Measurements from ENCODE around the gene SLFN12L.

Gene SLFN12L

GRCh38 chr17:35498448-35499178 lies 38.9 kb downstream of the SLFN12L start:
- WGBS (ENCODE audit: insufficient coverage, insufficient read length): no CpG with 5 or more reads among the region's 12 CpGs
- no peak for DNase-seq (ENCODE audit: low read depth, low spot score)
- H3K9me3 ChIP-seq (ENCODE audit: control insufficient read depth, insufficient read depth, low read length): 0 out of 2 replicates have a peak, but pooled peaks cover 2% of the 10 kb centered on the region
- H3K36me3 ChIP-seq (ENCODE audit: control insufficient read depth, insufficient read depth, low read length): no peaks in the 10 kb centered on the region
- H3K27ac ChIP-seq (ENCODE audit: low read length): no peak overlapping the region
- peaks cover 53% of the 10 kb centered on the region for H3K27me3 ChIP-seq (ENCODE audit: control insufficient read depth, insufficient read depth, low read length)
- peaks cover 1% of the 10 kb centered on the region; the same call in 1 of the 2 replicates for H3K4me1 ChIP-seq (ENCODE audit: control insufficient read depth, insufficient read depth, low read length)
- no peak overlapping the region for H3K4me3 ChIP-seq (ENCODE audit: low read length)

GRCh38 chr17:35496451-35497290 lies 40.8 kb downstream of the SLFN12L start:
- peaks cover 1% of the 10 kb centered on the region; the same call in 1 of the 2 replicates for H3K4me1 ChIP-seq (ENCODE audit: control insufficient read depth, insufficient read depth, low read length)
- DNase-seq (ENCODE audit: low read depth, low spot score): no peak
- peaks cover 68% of the 10 kb centered on the region for H3K27me3 ChIP-seq (ENCODE audit: control insufficient read depth, insufficient read depth, low read length)
- H3K9me3 ChIP-seq (ENCODE audit: control insufficient read depth, insufficient read depth, low read length): 0 out of 2 replicates have a peak, but pooled peaks cover 2% of the 10 kb centered on the region
- no CpG with 5 or more reads among the region's 30 CpGs for WGBS (ENCODE audit: insufficient coverage, insufficient read length)
- no peak overlapping the region; the same call in 1 of the 2 replicates for H3K4me3 ChIP-seq (ENCODE audit: low read length)
- H3K27ac ChIP-seq (ENCODE audit: low read length): no peak overlapping the region
- H3K36me3 ChIP-seq (ENCODE audit: control insufficient read depth, insufficient read depth, low read length): no peaks in the 10 kb centered on the region

GRCh38 chr17:35493040-35493439 lies 44.4 kb downstream of the SLFN12L start:
- WGBS (ENCODE audit: insufficient coverage, insufficient read length): no CpG with 5 or more reads among the region's 2 CpGs
- H3K36me3 ChIP-seq (ENCODE audit: control insufficient read depth, insufficient read depth, low read length): no peaks in the 10 kb centered on the region
- H3K4me3 ChIP-seq (ENCODE audit: low read length): no peak overlapping the region
- H3K27me3 ChIP-seq (ENCODE audit: control insufficient read depth, insufficient read depth, low read length): peaks cover 82% of the 10 kb centered on the region
- peaks cover 1% of the 10 kb centered on the region; the same call in 1 of the 2 replicates for H3K4me1 ChIP-seq (ENCODE audit: control insufficient read depth, insufficient read depth, low read length)
- DNase-seq (ENCODE audit: low read depth, low spot score): no peak
- no peaks in the 10 kb centered on the region for H3K9me3 ChIP-seq (ENCODE audit: control insufficient read depth, insufficient read depth, low read length)
- H3K27ac ChIP-seq (ENCODE audit: low read length): no peak overlapping the region

DNA sequence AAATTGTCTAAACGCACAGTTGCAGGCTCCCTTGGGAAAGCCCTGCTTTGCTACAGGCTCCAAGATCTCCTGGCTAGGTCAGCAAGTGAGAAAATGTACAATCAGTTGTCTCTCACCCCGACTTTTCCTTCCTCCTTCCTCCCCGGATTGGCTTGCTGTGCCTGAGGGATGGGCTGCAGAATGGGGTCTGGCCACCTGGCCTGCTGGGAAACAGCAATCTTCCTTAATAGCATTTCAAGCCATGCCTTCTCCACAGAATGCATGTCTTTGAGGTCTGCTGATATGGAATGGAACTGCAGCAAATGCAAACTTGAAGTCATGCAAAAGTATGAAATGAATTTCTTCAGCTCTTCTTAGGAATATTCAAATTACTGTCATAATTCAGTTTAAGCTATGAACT lies 46.1 kb downstream of the SLFN12L start:
- Histone ChIP-seq H3K27me3 (ENCODE audit: control insufficient read depth, insufficient read depth, low read length) (peaks cover 85% of the 10 kb centered on the region), H3K36me3 (ENCODE audit: control insufficient read depth, insufficient read depth, low read length) (no peaks in the 10 kb centered on the region), H3K27ac (ENCODE audit: low read length) (no peak overlapping the region), H3K9me3 (ENCODE audit: control insufficient read depth, insufficient read depth, low read length) (no peaks in the 10 kb centered on the region), H3K4me1 (ENCODE audit: control insufficient read depth, insufficient read depth, low read length) (peaks cover 4% of the 10 kb centered on the region), H3K4me3 (ENCODE audit: low read length) (no peak overlapping the region)
- no peak for DNase-seq (ENCODE audit: low read depth, low spot score)
- no CpG with 5 or more reads among the region's 3 CpGs for WGBS (ENCODE audit: insufficient coverage, insufficient read length)

DNA sequence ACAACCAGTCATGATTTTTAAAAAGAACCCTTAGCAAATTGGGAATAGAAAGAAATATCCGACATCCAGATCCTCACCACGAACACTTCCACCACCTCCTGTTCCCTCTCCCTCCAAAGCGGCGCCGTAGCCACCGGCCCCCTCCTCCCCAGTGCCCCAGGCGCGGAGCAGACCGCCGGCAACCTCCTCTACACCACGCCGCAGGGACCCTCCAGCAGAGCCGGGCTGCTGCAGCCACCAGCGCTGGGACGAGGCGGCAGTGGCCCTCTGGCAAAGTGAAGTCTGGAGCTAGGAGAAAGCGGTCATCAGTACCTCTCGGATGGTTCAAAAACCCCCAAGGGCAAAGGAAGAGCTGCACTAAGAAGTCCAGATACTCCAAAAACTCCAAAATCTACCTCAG lies 47.5 kb downstream of the SLFN12L start:
- H3K4me1 ChIP-seq (ENCODE audit: control insufficient read depth, insufficient read depth, low read length): peaks cover 3% of the 10 kb centered on the region; the same call in 1 of the 2 replicates
- no CpG with 5 or more reads among the region's 18 CpGs for WGBS (ENCODE audit: insufficient coverage, insufficient read length)
- no peaks in the 10 kb centered on the region for H3K36me3 ChIP-seq (ENCODE audit: control insufficient read depth, insufficient read depth, low read length)
- H3K9me3 ChIP-seq (ENCODE audit: control insufficient read depth, insufficient read depth, low read length): no peaks in the 10 kb centered on the region
- no peak overlapping the region for H3K4me3 ChIP-seq (ENCODE audit: low read length)
- DNase-seq (ENCODE audit: low read depth, low spot score): no peak
- H3K27ac ChIP-seq (ENCODE audit: low read length): no peak overlapping the region
- H3K27me3 ChIP-seq (ENCODE audit: control insufficient read depth, insufficient read depth, low read length): peaks cover 80% of the 10 kb centered on the region

GRCh38 chr17:35488991-35489390 lies 48.5 kb downstream of the SLFN12L start:
- Histone ChIP-seq H3K4me3 (ENCODE audit: low read length) (no peak overlapping the region), H3K4me1 (ENCODE audit: control insufficient read depth, insufficient read depth, low read length) (peaks cover 3% of the 10 kb centered on the region; the same call in 1 of the 2 replicates), H3K36me3 (ENCODE audit: control insufficient read depth, insufficient read depth, low read length) (no peaks in the 10 kb centered on the region), H3K27me3 (ENCODE audit: control insufficient read depth, insufficient read depth, low read length) (peaks cover 80% of the 10 kb centered on the region), H3K27ac (ENCODE audit: low read length) (no peak overlapping the region), H3K9me3 (ENCODE audit: control insufficient read depth, insufficient read depth, low read length) (no peaks in the 10 kb centered on the region)
- no peak for DNase-seq (ENCODE audit: low read depth, low spot score)
- WGBS (ENCODE audit: insufficient coverage, insufficient read length): no CpG with 5 or more reads among the region's 15 CpGs

DNA sequence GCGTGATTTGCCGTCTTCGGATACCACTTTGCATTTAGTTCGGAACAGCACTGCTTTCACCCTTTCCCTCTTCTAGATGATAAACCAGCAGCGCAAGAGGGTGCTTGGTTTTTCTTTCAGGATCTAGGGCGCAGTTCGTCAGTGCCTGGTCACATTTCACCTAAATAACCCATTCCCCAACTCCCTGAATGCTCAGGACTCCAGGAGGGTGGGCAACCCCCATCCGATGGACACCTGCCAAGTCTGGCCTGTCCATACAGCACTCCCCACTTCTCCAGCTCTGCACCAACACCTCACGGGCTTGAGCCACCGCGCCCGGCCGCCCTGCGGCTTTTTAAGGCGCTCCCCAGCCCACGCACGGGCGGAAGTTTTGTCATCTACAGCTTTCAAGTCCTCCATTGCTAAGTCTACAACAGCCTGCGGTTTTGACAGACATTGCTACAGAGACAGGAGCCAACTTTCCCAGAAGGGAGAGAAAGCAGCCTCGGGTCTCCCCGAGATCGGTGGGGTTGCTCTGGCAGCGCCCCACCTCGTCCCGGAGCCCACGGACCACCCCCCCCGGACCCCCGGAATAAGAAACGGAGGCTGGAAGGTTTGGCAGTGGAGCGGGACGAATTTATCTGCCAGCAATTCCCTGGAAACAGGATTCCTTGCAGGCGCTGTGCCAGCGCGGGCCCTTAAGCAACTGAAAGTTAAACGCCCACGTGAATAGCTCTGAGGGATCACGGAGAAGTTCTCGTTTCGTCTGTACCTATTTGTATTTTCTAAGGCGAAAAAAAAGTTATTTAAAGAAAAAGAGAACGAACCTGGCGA lies 50.4 kb downstream of the SLFN12L start:
- WGBS (ENCODE audit: insufficient coverage, insufficient read length): no CpG with 5 or more reads among the region's 42 CpGs
- no peak for DNase-seq (ENCODE audit: low read depth, low spot score)
- Histone ChIP-seq H3K4me3 (ENCODE audit: low read length) (no peak overlapping the region), H3K4me1 (ENCODE audit: control insufficient read depth, insufficient read depth, low read length) (peaks cover 3% of the 10 kb centered on the region; the same call in 1 of the 2 replicates), H3K27ac (ENCODE audit: low read length) (no peak overlapping the region), H3K27me3 (ENCODE audit: control insufficient read depth, insufficient read depth, low read length) (peaks cover 68% of the 10 kb centered on the region), H3K9me3 (ENCODE audit: control insufficient read depth, insufficient read depth, low read length) (no peaks in the 10 kb centered on the region), H3K36me3 (ENCODE audit: control insufficient read depth, insufficient read depth, low read length) (no peaks in the 10 kb centered on the region)

GRCh38 chr17:35479271-35479670 lies 58.2 kb downstream of the SLFN12L start:
- H3K27ac ChIP-seq (ENCODE audit: low read length): no peak overlapping the region
- no peaks in the 10 kb centered on the region for H3K36me3 ChIP-seq (ENCODE audit: control insufficient read depth, insufficient read depth, low read length)
- no peak overlapping the region for H3K4me3 ChIP-seq (ENCODE audit: low read length)
- H3K4me1 ChIP-seq (ENCODE audit: control insufficient read depth, insufficient read depth, low read length): no peaks in the 10 kb centered on the region
- H3K9me3 ChIP-seq (ENCODE audit: control insufficient read depth, insufficient read depth, low read length): no peaks in the 10 kb centered on the region
- no CpG with 5 or more reads among the region's 5 CpGs for WGBS (ENCODE audit: insufficient coverage, insufficient read length)
- peaks cover under 1% of the 10 kb centered on the region; the same call in 1 of the 2 replicates for H3K27me3 ChIP-seq (ENCODE audit: control insufficient read depth, insufficient read depth, low read length)
- no peak for DNase-seq (ENCODE audit: low read depth, low spot score)

DNA sequence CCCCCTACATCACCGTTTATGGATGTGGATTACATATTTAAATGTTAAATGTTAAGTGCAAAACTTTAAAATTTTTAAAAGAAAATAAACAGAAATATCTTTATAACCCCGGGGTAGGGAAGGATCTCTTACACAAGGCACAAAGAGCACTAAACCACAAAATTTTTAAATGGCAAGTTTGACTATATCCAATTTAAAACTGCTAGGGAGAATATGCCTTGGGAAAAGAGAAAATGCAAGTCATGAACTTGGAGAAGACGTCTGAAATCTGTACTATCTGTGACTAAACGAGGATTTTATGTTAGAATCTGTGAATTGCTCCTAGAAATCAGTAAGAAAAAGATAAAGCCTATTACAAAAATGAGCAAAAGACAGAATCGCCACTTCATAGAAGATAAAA lies 60.2 kb downstream of the SLFN12L start:
- Histone ChIP-seq H3K36me3 (ENCODE audit: control insufficient read depth, insufficient read depth, low read length) (no peaks in the 10 kb centered on the region), H3K27me3 (ENCODE audit: control insufficient read depth, insufficient read depth, low read length) (no peaks in the 10 kb centered on the region; the same call in 1 of the 2 replicates), H3K27ac (ENCODE audit: low read length) (no peak overlapping the region), H3K4me1 (ENCODE audit: control insufficient read depth, insufficient read depth, low read length) (no peaks in the 10 kb centered on the region), H3K4me3 (ENCODE audit: low read length) (no peak overlapping the region), H3K9me3 (ENCODE audit: control insufficient read depth, insufficient read depth, low read length) (no peaks in the 10 kb centered on the region)
- no peak for DNase-seq (ENCODE audit: low read depth, low spot score)
- WGBS (ENCODE audit: insufficient coverage, insufficient read length): no CpG with 5 or more reads among the region's 5 CpGs

DNA sequence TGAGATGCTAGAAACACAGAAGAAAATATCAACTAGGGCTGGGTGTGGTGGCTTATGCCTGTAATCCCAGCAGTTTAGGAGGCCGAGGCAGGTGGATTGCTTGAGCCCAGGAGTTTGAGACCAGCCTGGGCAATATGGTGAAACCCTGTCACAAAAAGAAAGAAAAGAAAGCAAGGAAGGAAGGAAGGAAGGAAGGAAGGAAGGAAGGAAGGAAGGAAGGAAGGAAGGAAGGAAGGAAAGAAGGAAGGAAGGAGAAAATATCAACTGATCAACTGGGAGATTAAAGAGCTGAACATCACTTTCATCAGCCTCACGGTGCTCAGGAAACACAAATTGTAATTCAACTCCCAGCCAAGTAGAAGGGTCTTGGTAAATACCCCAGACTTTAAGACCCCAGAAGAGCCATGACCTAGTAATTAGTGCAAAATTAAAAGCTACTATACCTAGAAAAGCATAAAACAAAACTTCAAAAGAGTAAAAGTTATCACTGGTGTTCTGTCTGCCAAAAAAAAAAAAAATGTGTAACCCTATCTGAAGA lies 61.1 kb downstream of the SLFN12L start:
- no peaks in the 10 kb centered on the region for H3K9me3 ChIP-seq (ENCODE audit: control insufficient read depth, insufficient read depth, low read length)
- H3K4me1 ChIP-seq (ENCODE audit: control insufficient read depth, insufficient read depth, low read length): no peaks in the 10 kb centered on the region
- WGBS (ENCODE audit: insufficient coverage, insufficient read length): no CpG with 5 or more reads among the region's 2 CpGs
- no peaks in the 10 kb centered on the region for H3K36me3 ChIP-seq (ENCODE audit: control insufficient read depth, insufficient read depth, low read length)
- no peak overlapping the region for H3K27ac ChIP-seq (ENCODE audit: low read length)
- no peak overlapping the region for H3K4me3 ChIP-seq (ENCODE audit: low read length)
- DNase-seq (ENCODE audit: low read depth, low spot score): no peak
- H3K27me3 ChIP-seq (ENCODE audit: control insufficient read depth, insufficient read depth, low read length): no peaks in the 10 kb centered on the region; the same call in 1 of the 2 replicates

Measured in iPS DF 6.9 (cell line).